A549 (cell line): ENCODE measurements around the gene FLT3LG. TPM values are rescaled to one million over a fixed set of nuclear protein-coding genes. Genes with fewer than 3 reads are reported as not detected.

ENCODE experiments used
- ATAC-seq, 2 experiments: fragments of 200-7000 bp in 1 of 2; fragments of >200 bp in 1 of 2; cut with Nextera tagmentation in 1 of 2; cut with Tn5 transposase in 1 of 2; 3 replicates each; pipeline versions ENCODE4 v1.8.0 to v1.9.1; 2018 to 2020; ENCODE audit warnings: mild to moderate bottlenecking in 1 of 2, moderate library complexity in 1 of 2
- CTCF ChIA-PET: fragments of 300-600 bp; sonication (Branson Sonifier 250); formaldehyde crosslinking; extraction: SDS; loops from one replicate; lab custom pipeline; 2021; ENCODE audit warnings: antibody characterized with exemption, inconsistent platforms; lab: Yijun Ruan, JAX
- POLR2A ChIA-PET: fragments of 350-600 bp; formaldehyde crosslinking; extraction: SDS; loops from one replicate; lab custom pipeline; 2021; ENCODE audit warnings: antibody characterized with exemption, inconsistent platforms; lab: Yijun Ruan, JAX
- DNase-seq, 2 experiments: peaks; one replicate each; pipeline versions ENCODE4 v3.0.0 to v3.0.0-alpha.2; 2011 to 2016; ENCODE audit warnings: low read depth in 1 of 2, low spot score in 1 of 2
- FAIRE-seq: peaks from 2 replicates; lab custom pipeline; 2011; peaks lifted over from hg19 to GRCh38; lab: Jason Lieb, UNC
- H3K27ac ChIP-seq, 2 experiments: fragments of >200 bp; sonication (Bioruptor Twin); formaldehyde crosslinking; 3 replicates each; pipeline ENCODE4 v1.5.1; 2016 to 2017
- H3K4me1 ChIP-seq: fragments of >200 bp; sonication (Bioruptor Twin); formaldehyde crosslinking; 3 replicates; pipeline ENCODE4 v1.6.1; 2016
- H3K4me2 ChIP-seq: fragments of >200 bp; sonication (Bioruptor Twin); formaldehyde crosslinking; 3 replicates; pipeline ENCODE4 v1.6.1; 2016
- H3K4me3 ChIP-seq: fragments of >200 bp; sonication (Bioruptor Twin); formaldehyde crosslinking; 3 replicates; pipeline ENCODE4 v1.5.1; 2016
- H3K9me3 ChIP-seq: fragments of >200 bp; sonication (Bioruptor Twin); formaldehyde crosslinking; 3 replicates; pipeline ENCODE4 v1.6.1; 2016
- ATOH8 ChIP-seq: fragments of 250-450 bp; sonication (Bioruptor Pico); IDR thresholded peaks from 2 replicates; pipeline ENCODE4 v1.5.0; 2020; ENCODE audit warnings: low read depth, mild to moderate bottlenecking, moderate library complexity
- BHLHE40 ChIP-seq: IDR thresholded peaks from 2 replicates; pipeline ENCODE4 v1.6.1; 2012; ENCODE audit warnings: low read depth, low read length, inconsistent platforms
- CBX2 ChIP-seq: fragments of 200-600 bp; sonication (generic); IDR thresholded peaks from 2 replicates; pipeline ENCODE4 v1.6.1; 2016; ENCODE audit warnings: low read depth, mild to moderate bottlenecking, borderline replicate concordance
- CHD2 ChIP-seq: fragments of 150-350 bp; IDR thresholded peaks from 2 replicates; pipeline ENCODE4 v1.6.1; 2014; ENCODE audit warnings: low read length; ENCODE audit not compliant: partially characterized antibody
- CHD4 ChIP-seq: fragments of 200-600 bp; sonication (generic); IDR thresholded peaks from 2 replicates; pipeline ENCODE4 v1.6.1; 2016; ENCODE audit warnings: antibody characterized with exemption, mild to moderate bottlenecking, borderline replicate concordance
- CTCF ChIP-seq: fragments of >200 bp; sonication (Bioruptor Twin); formaldehyde crosslinking; IDR thresholded peaks from 3 replicates; pipeline ENCODE4 v1.5.1; 2016
- EHMT2 ChIP-seq: fragments of 200-600 bp; sonication (generic); IDR thresholded peaks from 2 replicates; pipeline ENCODE4 v1.6.1; 2016; ENCODE audit warnings: antibody characterized with exemption, low read depth, mild to moderate bottlenecking, moderate library complexity
- EP300 ChIP-seq, 2 experiments: fragments of >200 bp; sonication (Bioruptor Twin); formaldehyde crosslinking; IDR thresholded peaks; 2 replicates in 1 of 2; 3 replicates in 1 of 2; pipeline ENCODE4 v1.6.1; 2016 to 2017
- ESRRA ChIP-seq: fragments of 150-350 bp; IDR thresholded peaks from 2 replicates; pipeline ENCODE4 v1.6.1; 2014; ENCODE audit warnings: mild to moderate bottlenecking, low read length, borderline replicate concordance
- FOXS1 ChIP-seq: fragments of 250-450 bp; sonication (Bioruptor Pico); IDR thresholded peaks from 2 replicates; pipeline ENCODE4 v1.5.0; 2020; ENCODE audit warnings: mild to moderate bottlenecking, moderate library complexity
- HEYL ChIP-seq: fragments of 250-450 bp; sonication (Bioruptor Pico); IDR thresholded peaks from 2 replicates; pipeline ENCODE4 v1.8.0; 2021; ENCODE audit warnings: mild to moderate bottlenecking, moderate library complexity
- HOXA7 ChIP-seq: fragments of 250-450 bp; sonication (Bioruptor Pico); IDR thresholded peaks from 2 replicates; pipeline ENCODE4 v1.5.0; 2020; ENCODE audit warnings: mild to moderate bottlenecking, moderate library complexity
- KDM1A ChIP-seq: fragments of 200-600 bp; sonication (generic); IDR thresholded peaks from 2 replicates; pipeline ENCODE4 v1.6.1; 2016; ENCODE audit warnings: low read depth, mild to moderate bottlenecking
- MAFK ChIP-seq: fragments of 450-650 bp; IDR thresholded peaks from 2 replicates; pipeline ENCODE4 v1.6.1; 2014; ENCODE audit not compliant: partially characterized antibody
- MAZ ChIP-seq: fragments of 150-350 bp; IDR thresholded peaks from 2 replicates; pipeline ENCODE4 v1.6.1; 2014; ENCODE audit warnings: antibody characterized with exemption, low read depth, low read length, borderline replicate concordance
- MYC ChIP-seq: IDR thresholded peaks from 2 replicates; pipeline ENCODE4 v1.6.1; 2012; ENCODE audit warnings: mild to moderate bottlenecking, inconsistent platforms, low read length, improper control_type of control experiment, borderline replicate concordance
- NFE2L2 ChIP-seq: fragments of 150-350 bp; conservative IDR thresholded peaks from 2 replicates; pipeline ENCODE4 v1.6.1; 2014; ENCODE audit warnings: low read length
- NPAS2 ChIP-seq: fragments of 250-450 bp; sonication (Bioruptor Pico); IDR thresholded peaks from 2 replicates; pipeline ENCODE4 v1.8.0; 2022; ENCODE audit warnings: mild to moderate bottlenecking, moderate library complexity, borderline replicate concordance
- NR3C1 ChIP-seq: fragments of >200 bp; sonication (Bioruptor Twin); formaldehyde crosslinking; IDR thresholded peaks from 3 replicates; pipeline ENCODE4 v1.6.1; 2017
- RNF2 ChIP-seq: fragments of 200-600 bp; sonication (generic); IDR thresholded peaks from 2 replicates; pipeline ENCODE4 v1.6.1; 2016; ENCODE audit warnings: low read depth, mild to moderate bottlenecking, antibody characterized with exemption, moderate library complexity, borderline replicate concordance
- SREBF2 ChIP-seq: fragments of 450-650 bp; IDR thresholded peaks from 2 replicates; pipeline ENCODE4 v1.6.1; 2014; ENCODE audit warnings: mild to moderate bottlenecking, moderate library complexity
- TP53 ChIP-seq: fragments of 250-450 bp; sonication (Bioruptor Pico); IDR thresholded peaks from 2 replicates; pipeline ENCODE4 v1.5.0; 2021; ENCODE audit warnings: mild to moderate bottlenecking, moderate library complexity
- ZC3H11A ChIP-seq: fragments of 450-650 bp; IDR thresholded peaks from 2 replicates; pipeline ENCODE4 v1.6.1; 2014; ENCODE audit warnings: antibody characterized with exemption, mild to moderate bottlenecking
- ZFP36 ChIP-seq: fragments of 450-650 bp; IDR thresholded peaks from 2 replicates; pipeline ENCODE4 v1.6.1; 2014; ENCODE audit warnings: borderline replicate concordance; ENCODE audit not compliant: partially characterized antibody
- WGBS: methylation state at CpG from one replicate; pipeline ENCODE4 v1.1.6; 2017; ENCODE audit errors: missing lambda C conversion rate; 5-methylcytosine and 5-hydroxymethylcytosine counted together
- polyA plus RNA-seq, 4 experiments: library from polyadenylated mRNA; depleted of rRNA in 3 of 4; stranded (reverse); fragments of >200 nt; fragmentation: RNase III in 1 of 4; extraction: RNeasy Plus Mini Kit Qiagen cat#74134 plus additional on column Dnase treatment in 1 of 4; gene quantifications; 2 replicates in 3 of 4; 3 replicates in 1 of 4; pipeline ENCODE4 v1.2.3, GENCODE V29; 2011 to 2017
- TF ChIP-seq, protein P1 (sequence below): IDR thresholded peaks from 2 replicates; pipeline ENCODE4 v1.6.1; 2012
- TF ChIP-seq, protein P2 (sequence below): fragments of 200-600 bp; sonication (generic); IDR thresholded peaks from 2 replicates; pipeline ENCODE4 v1.6.1; 2016; ENCODE audit warnings: antibody characterized with exemption, mild to moderate bottlenecking, moderate library complexity

Gene FLT3LG
- polyA plus RNA-seq, 2 of the 4 experiments (the other 2 are of a cell fraction) = 0.58 to 0.99 TPM

- Histone ChIP-seq H3K27ac (peak overlapping the region in 1 of 2 experiments; percentile 89; a peak in 3 of 6 replicates), H3K4me3 (peak overlapping the region; percentile 72), H3K4me1 (peaks cover 16% of the 10 kb centered on the region), H3K9me3 (no peaks in the 10 kb centered on the region), H3K4me2 (peak overlapping the region; percentile 73)
- ATAC-seq = no peak
- CTCF ChIA-PET = interaction anchor here (0.6 to 19.0 kb wide), 6 partner anchors 21 to 478 kb away, joined by 3 to 244 read pairs (median 48); partner anchors contain the start of genes FLT3LG, GFY and KASH5
- TF ChIP-seq CTCF (no peak), EP300 (IDR thresholded peaks at IDR 0.05) (no peak), SREBF2 (no peak), CHD2 (no peak), MAFK (no peak), ESRRA (no peak), ZC3H11A (no peak), HOXA7 (CRISPR knock-in tag) (no peak), ZFP36 (no peak), NPAS2 (no peak), FOXS1 (CRISPR knock-in tag) (no peak), MAZ (no peak), CBX2 (no peak)
- TF ChIP-seq, protein P1, sequence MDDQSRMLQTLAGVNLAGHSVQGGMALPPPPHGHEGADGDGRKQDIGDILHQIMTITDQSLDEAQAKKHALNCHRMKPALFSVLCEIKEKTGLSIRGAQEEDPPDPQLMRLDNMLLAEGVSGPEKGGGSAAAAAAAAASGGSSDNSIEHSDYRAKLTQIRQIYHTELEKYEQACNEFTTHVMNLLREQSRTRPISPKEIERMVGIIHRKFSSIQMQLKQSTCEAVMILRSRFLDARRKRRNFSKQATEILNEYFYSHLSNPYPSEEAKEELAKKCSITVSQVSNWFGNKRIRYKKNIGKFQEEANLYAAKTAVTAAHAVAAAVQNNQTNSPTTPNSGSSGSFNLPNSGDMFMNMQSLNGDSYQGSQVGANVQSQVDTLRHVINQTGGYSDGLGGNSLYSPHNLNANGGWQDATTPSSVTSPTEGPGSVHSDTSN = no peak
- TF ChIP-seq, protein P2, sequence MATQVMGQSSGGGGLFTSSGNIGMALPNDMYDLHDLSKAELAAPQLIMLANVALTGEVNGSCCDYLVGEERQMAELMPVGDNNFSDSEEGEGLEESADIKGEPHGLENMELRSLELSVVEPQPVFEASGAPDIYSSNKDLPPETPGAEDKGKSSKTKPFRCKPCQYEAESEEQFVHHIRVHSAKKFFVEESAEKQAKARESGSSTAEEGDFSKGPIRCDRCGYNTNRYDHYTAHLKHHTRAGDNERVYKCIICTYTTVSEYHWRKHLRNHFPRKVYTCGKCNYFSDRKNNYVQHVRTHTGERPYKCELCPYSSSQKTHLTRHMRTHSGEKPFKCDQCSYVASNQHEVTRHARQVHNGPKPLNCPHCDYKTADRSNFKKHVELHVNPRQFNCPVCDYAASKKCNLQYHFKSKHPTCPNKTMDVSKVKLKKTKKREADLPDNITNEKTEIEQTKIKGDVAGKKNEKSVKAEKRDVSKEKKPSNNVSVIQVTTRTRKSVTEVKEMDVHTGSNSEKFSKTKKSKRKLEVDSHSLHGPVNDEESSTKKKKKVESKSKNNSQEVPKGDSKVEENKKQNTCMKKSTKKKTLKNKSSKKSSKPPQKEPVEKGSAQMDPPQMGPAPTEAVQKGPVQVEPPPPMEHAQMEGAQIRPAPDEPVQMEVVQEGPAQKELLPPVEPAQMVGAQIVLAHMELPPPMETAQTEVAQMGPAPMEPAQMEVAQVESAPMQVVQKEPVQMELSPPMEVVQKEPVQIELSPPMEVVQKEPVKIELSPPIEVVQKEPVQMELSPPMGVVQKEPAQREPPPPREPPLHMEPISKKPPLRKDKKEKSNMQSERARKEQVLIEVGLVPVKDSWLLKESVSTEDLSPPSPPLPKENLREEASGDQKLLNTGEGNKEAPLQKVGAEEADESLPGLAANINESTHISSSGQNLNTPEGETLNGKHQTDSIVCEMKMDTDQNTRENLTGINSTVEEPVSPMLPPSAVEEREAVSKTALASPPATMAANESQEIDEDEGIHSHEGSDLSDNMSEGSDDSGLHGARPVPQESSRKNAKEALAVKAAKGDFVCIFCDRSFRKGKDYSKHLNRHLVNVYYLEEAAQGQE = no peak
- no peak for FAIRE-seq
- WGBS = 90% methylated on average over 7 of the region's 7 CpGs
- no peak for DNase-seq
- POLR2A ChIA-PET = interaction anchor here (0.7 kb wide), 1 partner anchor 44 kb away, joined by 3 read pairs; no protein-coding TSS in a partner anchor
Observed at GRCh38 chr19:49450405-49450804, 23.6 kb upstream of the FLT3LG start.

DNA sequence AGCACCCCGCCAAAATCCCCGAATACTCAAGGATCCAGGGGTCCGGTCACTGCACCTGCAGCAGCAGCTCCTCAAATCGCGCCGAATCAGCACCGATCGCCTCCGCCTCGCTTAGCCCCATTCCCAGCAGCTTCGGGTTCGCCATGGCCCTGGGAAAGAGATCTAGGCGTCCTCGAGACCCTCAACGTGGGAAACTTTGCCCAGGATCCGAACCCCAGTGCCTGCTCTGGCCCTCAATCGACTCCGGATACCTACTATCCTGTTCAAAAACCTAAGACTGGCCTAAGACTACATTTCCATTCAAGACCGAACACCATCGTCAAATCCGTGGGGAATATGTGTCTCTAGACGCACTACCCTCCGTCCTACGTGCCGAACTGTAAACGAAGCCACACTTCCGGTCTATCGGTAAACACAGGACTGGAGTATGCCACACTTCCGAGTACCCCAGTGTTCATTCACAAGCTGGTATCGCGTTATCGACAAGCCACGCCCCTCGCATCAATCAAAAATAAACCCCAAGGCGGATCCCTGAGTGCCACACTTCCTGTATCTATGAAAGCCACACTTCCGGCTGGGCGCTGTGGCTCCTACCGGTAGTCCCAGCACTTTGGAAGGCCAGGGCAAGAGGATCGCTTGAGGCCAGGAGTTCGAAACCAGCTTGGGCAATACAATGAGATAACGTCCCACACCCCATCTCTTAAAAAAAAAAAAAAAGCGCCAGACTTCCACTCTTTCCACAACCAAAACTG, 22.4 kb upstream of the FLT3LG start, which contains the start of gene PIH1D1:
PIH1D1 (minus strand) TSS at position 385 of the 752 bp plus-strand sequence; CDS start at position 145, 240 bp downstream.
- Histone ChIP-seq H3K4me2 (peak within 1 kb of the TSS; percentile 89), H3K27ac (peak within 1 kb of the TSS; percentile 93 to 99), H3K4me1 (peaks cover 25% of the 10 kb centered on the region), H3K4me3 (peak within 1 kb of the TSS; percentile 90), H3K9me3 (no peaks in the 10 kb centered on the region)
- WGBS = under 1% methylated on average over 31 of the region's 42 CpGs
- ATAC-seq (peak; percentile 76 to 79), FAIRE-seq (peak; percentile 88), DNase-seq (peak; percentile 99 to 100)
- CTCF ChIA-PET = interaction anchor here (1.0 to 19.0 kb wide), 10 partner anchors 8 to 243 kb away, joined by 3 to 244 read pairs (median 4); partner anchors contain the start of genes FLT3LG, GFY and KASH5
- POLR2A ChIA-PET = interaction anchor here (0.6 to 1.5 kb wide), 10 partner anchors 9 to 432 kb away, joined by 3 to 10 read pairs (median 4); partner anchors contain the start of genes RPS11, RRAS and TEAD2
- TF ChIP-seq ATOH8 (CRISPR knock-in tag) (no peak), KDM1A (no peak), TP53 (CRISPR knock-in tag) (peak; percentile 78; the same call in 1 of the 2 replicates), EHMT2 (no peak), NR3C1 (no peak), HEYL (no peak), CHD4 (no peak), MAFK (peak; percentile 44), NPAS2 (no peak), RNF2 (no peak), MYC (no peak; the same call in 1 of the 2 replicates), CHD2 (peak; percentile 93), NFE2L2 (no peak), BHLHE40 (no peak)
- TF ChIP-seq, protein P1 = 0 out of 2 replicates have a peak, but pooled peaks have one; percentile 74
